ENCODE data around the gene DKKL1.

The DKKL1 gene

GRCh38 chr19:49338023-49338677 lies 25.5 kb upstream of the DKKL1 start:
- DNase-seq: peak; percentile 48

GRCh38 chr19:49338691-49339300 lies 24.9 kb upstream of the DKKL1 start:
- peak; percentile 57 for DNase-seq

- DNase-seq: peak; percentile 35
These were observed 24.2 kb upstream of the DKKL1 start for GRCh38 chr19:49339301-49340068.

GRCh38 chr19:49340069-49340864 lies 23.4 kb upstream of the DKKL1 start:
- peak; percentile 51 for DNase-seq

DNA sequence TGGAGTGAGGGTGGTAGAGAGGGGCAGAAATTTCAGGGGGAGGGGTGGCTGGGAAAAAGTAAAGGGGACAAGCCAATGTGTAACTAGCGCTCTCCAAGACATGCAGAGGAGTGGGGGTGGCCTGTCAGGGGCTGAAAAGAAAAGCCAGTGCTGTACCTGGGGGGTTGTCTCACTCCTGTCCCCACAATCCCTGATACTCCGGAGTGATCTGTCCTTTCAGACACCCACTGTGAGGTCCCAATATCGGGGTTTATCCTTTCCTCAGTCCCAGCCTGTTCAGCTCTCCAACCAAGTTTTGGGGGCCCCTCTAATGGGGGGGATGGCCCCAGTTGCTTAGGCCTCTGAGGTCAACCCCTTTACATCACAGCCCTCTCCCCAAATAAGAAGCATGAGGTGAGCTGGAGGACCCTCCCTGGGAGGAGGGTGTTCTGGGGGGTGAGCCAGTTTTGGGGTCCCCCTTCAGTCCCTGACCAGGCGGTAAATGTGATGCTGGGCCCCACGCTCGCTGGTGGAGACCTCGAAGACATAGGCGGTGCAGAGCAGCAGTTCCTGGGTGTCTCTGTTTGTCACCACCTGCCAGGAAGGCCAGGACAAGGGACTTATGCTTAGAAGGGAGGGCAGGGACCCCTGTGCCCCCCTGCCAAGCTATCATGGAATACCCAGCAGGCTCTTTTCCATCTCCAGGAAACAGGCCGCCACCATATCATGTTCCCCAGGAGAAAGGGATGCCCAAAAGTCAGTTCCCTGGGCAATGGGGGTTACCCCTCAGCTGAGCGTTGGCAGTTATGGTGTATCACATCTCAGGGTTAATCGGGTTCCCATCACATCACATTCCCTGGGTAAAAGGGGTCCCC lies 22.6 kb upstream of the DKKL1 start:
- DNase-seq: no peak

DNA sequence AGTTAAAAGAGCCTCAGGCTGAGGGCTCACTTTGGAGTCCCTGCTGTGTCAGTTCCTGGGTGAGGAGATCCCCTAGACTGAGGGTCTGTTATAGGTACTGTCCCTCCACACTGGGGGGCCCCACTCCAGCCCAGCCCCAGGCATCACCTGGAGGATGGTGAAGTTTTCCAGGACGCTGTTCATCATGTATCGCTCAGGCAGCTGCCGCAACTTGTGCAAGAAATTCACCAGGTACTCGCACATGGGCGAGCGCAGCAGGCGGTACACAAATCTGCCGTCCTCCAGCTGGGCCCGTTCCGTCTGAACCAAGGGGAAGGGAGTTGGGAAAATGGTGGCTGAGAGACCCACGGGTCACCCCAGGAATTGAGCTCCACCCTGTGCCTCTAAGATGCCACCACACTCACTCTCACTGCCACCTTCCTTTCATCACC lies 21.4 kb upstream of the DKKL1 start:
- no peak for DNase-seq

DNA sequence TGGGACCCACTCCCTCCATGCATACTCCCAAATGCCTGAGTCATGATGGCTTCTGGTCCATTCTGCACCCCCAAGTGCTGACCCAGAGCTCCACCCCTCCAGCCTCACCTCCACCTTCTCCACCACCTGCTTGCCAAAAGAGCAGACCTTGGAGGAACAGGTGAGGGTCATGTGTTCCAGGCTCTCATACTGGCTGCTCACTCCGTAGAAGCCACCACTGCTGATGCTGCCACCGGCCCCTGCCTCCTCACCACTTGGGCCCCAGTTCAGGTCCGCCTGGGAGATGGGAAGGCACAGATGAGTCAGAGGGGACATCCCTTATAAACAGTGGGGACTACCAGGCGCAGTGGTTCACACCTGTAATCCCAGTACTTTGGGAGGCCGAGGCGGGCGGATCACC lies 20.6 kb upstream of the DKKL1 start:
- no peak for DNase-seq

DNA sequence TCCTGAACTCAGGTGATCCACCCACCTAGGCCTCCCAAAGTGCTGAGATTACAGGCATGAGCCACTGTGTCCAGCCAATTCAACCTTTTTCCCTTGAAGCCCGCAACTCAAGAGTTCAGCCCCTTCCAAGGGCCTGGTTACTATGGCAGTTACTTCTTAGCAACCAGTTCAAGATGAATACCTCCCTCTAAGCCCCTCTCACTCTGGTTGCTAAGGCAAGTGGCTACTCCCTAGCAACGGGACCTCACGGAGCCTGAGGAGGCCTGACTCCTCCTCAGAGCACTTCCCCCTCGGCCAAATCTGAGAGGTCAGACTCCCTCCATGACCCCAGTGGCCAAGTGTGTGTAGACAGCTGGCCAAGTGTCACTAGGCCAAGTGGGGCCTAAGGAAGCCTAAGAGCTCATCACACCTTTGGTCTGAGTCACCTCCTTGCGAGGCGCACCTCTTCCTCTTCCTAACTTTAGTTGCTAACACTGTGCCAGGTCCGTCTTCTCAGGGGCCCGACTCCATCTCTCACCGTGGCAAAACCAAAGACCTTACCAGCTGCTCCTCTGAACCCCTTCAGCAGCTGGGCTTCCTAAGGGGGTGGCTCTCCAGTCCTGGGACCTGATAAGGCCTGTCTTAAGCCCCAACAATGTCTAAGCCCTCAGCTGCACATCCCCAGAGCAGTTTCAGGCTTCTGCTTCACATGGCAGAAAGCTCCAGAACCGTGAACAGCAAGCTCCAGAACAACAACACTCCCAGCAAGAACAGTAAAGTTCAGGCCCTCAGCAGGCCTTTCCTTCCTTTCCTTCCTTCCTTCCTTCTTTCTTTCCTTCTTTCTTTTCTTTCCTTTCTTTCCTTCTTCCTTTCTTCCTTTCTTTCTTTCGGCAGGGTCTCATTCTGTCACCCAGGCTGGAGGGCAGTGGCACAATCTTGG lies 18.9 kb upstream of the DKKL1 start:
- DNase-seq: no peak

DNA sequence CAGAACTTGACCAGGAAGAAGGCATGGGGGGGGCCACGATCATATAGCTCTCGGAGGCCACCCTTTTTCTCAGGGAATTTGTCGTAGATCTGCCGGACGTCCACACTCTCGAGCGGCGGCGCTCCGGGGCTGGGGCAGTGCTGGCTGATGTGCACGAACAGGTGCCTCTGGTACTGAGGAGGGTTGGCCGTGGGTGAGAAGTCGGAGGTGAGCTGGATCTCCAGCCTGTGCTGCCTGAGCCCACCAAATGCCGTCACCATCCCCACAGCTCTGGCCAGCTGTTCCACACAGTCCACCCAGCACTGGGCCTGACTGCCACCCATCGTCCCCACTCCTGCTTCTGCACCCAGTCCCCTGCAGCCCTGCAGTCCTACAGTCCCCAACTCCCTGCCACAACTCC lies 16.5 kb upstream of the DKKL1 start:
- DNase-seq: no peak

- no peak for DNase-seq
These were observed 15.8 kb upstream of the DKKL1 start for GRCh38 chr19:49347835-49348234.

- no peak for DNase-seq
These were observed 15.1 kb upstream of the DKKL1 start for GRCh38 chr19:49348305-49349189.

GRCh38 chr19:49349567-49349966 lies 14.1 kb upstream of the DKKL1 start:
- no peak for DNase-seq

GRCh38 chr19:49355909-49356353 lies 7.7 kb upstream of the DKKL1 start:
- DNase-seq: no peak

DNA sequence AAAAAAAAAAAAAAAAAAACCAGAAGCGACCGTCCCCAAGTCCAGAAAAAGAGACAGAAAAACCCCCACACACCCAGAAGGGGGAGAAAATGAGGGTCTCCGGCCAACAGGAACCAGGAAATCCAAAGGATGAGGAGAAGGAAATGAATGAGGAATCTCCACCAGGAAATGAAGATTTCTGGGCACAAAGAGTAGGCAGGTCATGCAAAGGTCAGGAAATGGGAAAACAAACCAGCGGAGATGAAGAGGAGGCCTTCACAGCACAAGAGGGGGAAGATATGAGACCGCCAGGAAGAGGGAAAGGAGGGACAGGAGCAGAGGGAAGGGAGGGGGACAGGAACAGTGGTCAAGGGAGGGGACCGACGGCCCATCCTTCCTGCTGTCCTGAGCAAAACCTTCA lies 7.3 kb upstream of the DKKL1 start:
- DNase-seq: no peak

DNA sequence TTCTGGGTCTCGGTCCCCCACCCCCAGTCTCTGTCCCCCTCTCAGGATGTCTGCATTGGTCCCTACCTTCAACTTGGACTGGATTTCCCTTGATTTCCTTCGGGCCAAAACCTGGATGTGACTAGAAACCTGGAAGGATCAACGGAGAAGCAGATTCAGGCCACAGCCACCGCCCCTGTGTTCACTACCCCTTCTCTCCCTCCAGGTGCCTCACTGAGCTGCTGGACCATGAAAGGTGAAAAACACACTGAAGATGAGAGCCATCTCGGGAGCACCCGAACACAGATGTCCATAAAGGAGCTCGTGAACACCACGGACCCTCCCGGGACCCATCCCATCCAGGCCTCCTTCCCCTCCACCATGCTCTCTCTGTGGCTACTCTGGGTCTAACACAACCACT lies 6.5 kb upstream of the DKKL1 start:
- no peak for DNase-seq

DNA sequence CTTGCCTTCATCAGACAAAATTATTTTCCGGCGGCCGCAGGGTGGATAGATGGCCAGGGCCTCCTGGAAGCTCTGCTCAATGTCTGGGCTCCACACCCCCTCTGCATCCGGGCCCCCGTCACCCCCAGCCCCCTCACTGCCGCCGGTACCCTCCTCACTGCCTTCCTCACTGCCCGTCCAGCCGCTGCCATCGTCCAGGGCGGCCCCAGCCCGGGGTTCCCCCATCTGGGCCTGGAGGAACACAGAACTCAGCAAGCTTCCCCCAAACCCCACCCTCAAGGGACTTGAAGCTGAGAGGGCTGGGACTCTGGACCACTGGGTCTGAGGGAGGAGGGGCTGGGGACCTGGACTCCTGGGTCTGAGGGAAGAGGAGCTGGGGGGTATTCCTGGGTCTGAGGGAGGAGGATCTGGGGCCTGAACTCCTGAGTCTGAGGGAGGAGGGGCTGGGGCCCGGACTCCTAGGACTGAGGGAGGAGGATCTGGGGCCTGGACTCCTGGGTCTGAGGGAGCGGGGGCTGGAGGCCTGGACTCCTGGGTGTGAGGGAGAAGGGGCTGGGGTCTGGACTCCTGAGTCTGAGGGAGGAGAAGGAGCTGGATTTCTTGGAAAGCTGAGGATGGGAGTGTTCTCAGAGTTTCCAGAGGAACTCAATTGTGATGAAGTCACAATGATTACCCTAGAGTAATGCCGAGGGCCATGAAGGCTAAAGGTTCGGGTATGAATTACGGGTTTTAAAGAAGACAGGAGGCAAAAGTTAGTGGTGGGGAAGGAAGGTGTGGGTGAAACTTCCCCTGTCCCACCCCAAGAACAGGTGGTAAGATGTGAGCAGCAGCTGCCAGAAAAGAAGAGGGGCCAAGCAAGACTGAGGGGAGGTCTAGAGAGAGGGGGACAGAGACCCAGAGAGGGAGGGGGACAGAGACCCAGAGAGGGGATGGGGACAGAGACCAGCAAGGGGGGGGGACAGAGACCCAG lies 3.5 kb upstream of the DKKL1 start:
- DNase-seq: no peak

DNA sequence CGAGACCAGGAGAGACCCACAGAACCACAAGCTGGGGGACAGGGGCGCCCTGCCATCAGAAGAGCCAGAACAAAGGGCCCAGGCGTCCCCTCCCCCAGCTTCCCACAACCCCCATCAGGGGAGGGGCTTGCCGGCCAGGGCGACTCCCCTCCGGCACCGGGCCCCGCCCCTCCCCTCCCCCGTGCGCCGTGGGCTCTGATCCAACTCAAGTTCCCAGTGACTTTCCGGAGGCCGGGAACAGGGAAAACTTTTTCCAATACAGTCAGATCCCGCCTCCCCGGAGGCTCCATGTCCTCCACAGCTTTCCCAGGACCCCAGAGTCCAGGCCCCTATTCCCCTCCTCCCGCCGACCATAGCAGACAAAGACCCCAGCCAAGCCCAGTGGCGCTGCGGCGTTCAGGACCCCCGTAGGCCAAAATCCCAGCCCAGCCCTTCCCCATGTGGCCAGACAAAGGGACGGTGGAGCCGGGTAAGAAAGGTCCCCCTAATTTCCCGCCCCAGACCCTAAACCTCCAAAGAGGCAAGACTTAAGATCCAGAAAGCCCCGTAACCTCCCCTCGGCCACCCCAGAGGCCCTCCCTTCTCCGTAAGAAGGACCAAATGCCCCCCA lies 2.1 kb upstream of the DKKL1 start:
- no peak for DNase-seq

All from activated CD8-positive, alpha-beta memory T cell treated with anti-CD3 and anti-CD28 coated beads, Interleukin-2, amount 50 U/mL, for 48 hours (primary cell).